SK-N-SH (cell line): ENCODE results near the gene UNK. TPM values are rescaled to one million over a fixed set of nuclear protein-coding genes. Genes with fewer than 3 reads are reported as not detected.

Experiments used
- CTCF ChIA-PET: fragments of 300-600, 350-600 bp; formaldehyde crosslinking; extraction: SDS; loops from one replicate; lab custom pipeline; 2021; lab: Yijun Ruan, JAX
- POLR2A ChIA-PET: fragments of 350-600 bp; sonication (Branson Sonifier 250); formaldehyde crosslinking; extraction: SDS; loops from one replicate; lab custom pipeline; 2020; ENCODE audit warnings: antibody characterized with exemption, inconsistent platforms; lab: Yijun Ruan, JAX
- DNase-seq: peaks from one replicate; pipeline ENCODE4 v3.0.0; 2012
- H2AFZ ChIP-seq: fragments of 200-600 bp; sonication (generic); 2 replicates; pipeline ENCODE4 v1.8.1; 2016; ENCODE audit warnings: antibody characterized with exemption, mild to moderate bottlenecking, low read depth
- H3F3A ChIP-seq: fragments of 200-600 bp; sonication (generic); replicated peaks from 2 replicates; pipeline ENCODE3; 2016; ENCODE audit warnings: antibody characterized with exemption, mild to moderate bottlenecking; ENCODE audit not compliant: insufficient read depth
- H3K27ac ChIP-seq, 2 experiments: fragments of 200-500 bp in 1 of 2; fragments of 200-600 bp in 1 of 2; sonication (Bioruptor generic) in 1 of 2; sonication (generic), shearing (Covaris generic) in 1 of 2; 2 replicates each; pipeline versions ENCODE4 v1.5.1 to v1.6.1; 2014 to 2016; ENCODE audit warnings: low read depth in 2 of 2, inconsistent platforms in 1 of 2, low read length in 1 of 2, mild to moderate bottlenecking in 1 of 2, mixed read lengths in 1 of 2
- H3K27me3 ChIP-seq: fragments of 200-600 bp; sonication (generic), shearing (Covaris generic); 2 replicates; pipeline ENCODE4 v1.6.1; 2016; ENCODE audit warnings: mixed run types; ENCODE audit not compliant: insufficient read depth
- H3K36me3 ChIP-seq, 2 experiments: fragments of 200-500 bp in 1 of 2; fragments of 200-600 bp in 1 of 2; sonication (Bioruptor generic) in 1 of 2; sonication (generic) in 1 of 2; replicated peaks in 1 of 2; 2 replicates each; pipeline versions ENCODE3 to v1.5.1; 2014 to 2016; ENCODE audit warnings: low read length in 1 of 2, mild to moderate bottlenecking in 1 of 2; ENCODE audit not compliant: insufficient read depth in 2 of 2, control insufficient read depth in 1 of 2
- H3K4me1 ChIP-seq, 2 experiments: fragments of 200-500 bp in 1 of 2; fragments of 200-600 bp in 1 of 2; sonication (Bioruptor generic) in 1 of 2; sonication (generic), shearing (Covaris generic) in 1 of 2; 2 replicates each; pipeline versions ENCODE4 v1.5.1 to v1.6.1; 2014 to 2016; ENCODE audit warnings: low read depth in 1 of 2, low read length in 1 of 2, mixed run types in 1 of 2; ENCODE audit not compliant: insufficient read depth in 2 of 2, control insufficient read depth in 1 of 2
- H3K4me2 ChIP-seq: fragments of 200-600 bp; sonication (generic), shearing (Covaris generic); 2 replicates; pipeline ENCODE4 v1.6.1; 2017; ENCODE audit warnings: mixed run types
- H3K4me3 ChIP-seq, 2 experiments: fragments of 200-500 bp in 1 of 2; fragments of 200-600 bp in 1 of 2; sonication (Bioruptor generic) in 1 of 2; sonication (generic), shearing (Covaris generic) in 1 of 2; 2 replicates each; pipeline versions ENCODE4 v1.5.1 to v1.8.1; 2014 to 2016; ENCODE audit warnings: low read depth in 2 of 2, inconsistent platforms in 1 of 2, low read length in 1 of 2, mild to moderate bottlenecking in 1 of 2, mixed read lengths in 1 of 2, moderate library complexity in 1 of 2
- H3K79me2 ChIP-seq: fragments of 200-600 bp; sonication (generic); 2 replicates; pipeline ENCODE4 v1.8.1; 2017; ENCODE audit warnings: mild to moderate bottlenecking; ENCODE audit not compliant: insufficient read depth
- H3K9ac ChIP-seq: fragments of 200-600 bp; sonication (generic); 2 replicates; pipeline ENCODE4 v1.6.1; 2017; ENCODE audit warnings: mixed run types
- H3K9me2 ChIP-seq: fragments of 200-600 bp; sonication (generic); 2 replicates; pipeline ENCODE4 v1.6.1; 2017; ENCODE audit warnings: mixed run types
- H3K9me3 ChIP-seq: fragments of 200-600 bp; sonication (generic); 2 replicates; pipeline ENCODE4 v1.6.1; 2017; ENCODE audit warnings: mixed run types, mild to moderate bottlenecking, moderate library complexity
- H4K20me1 ChIP-seq: fragments of 200-600 bp; sonication (generic); 2 replicates; pipeline ENCODE4 v1.6.1; 2017; ENCODE audit warnings: mild to moderate bottlenecking, mixed run types; ENCODE audit not compliant: insufficient read depth
- CHD2 ChIP-seq: fragments of 150-350 bp; IDR thresholded peaks from 2 replicates; pipeline ENCODE4 v1.6.1; 2018; ENCODE audit warnings: low read length; ENCODE audit not compliant: partially characterized antibody
- EP300 ChIP-seq, 2 experiments: IDR thresholded peaks; 2 replicates each; pipeline versions ENCODE4 v1.4.0 to v1.6.1; 2012; ENCODE audit warnings: borderline replicate concordance in 1 of 2, low read depth in 1 of 2, low read length in 1 of 2
- FOXJ3 ChIP-seq: sonication (generic); formaldehyde crosslinking; IDR thresholded peaks from 2 replicates; pipeline ENCODE4 v1.5.1; 2020; ENCODE audit warnings: mild to moderate bottlenecking, missing genetic modification reagents
- NRF1 ChIP-seq: IDR thresholded peaks from 2 replicates; pipeline ENCODE4 v1.6.1; 2012; ENCODE audit warnings: low read depth, mild to moderate bottlenecking, low read length
- RAD21 ChIP-seq: IDR thresholded peaks from 2 replicates; pipeline ENCODE4 v1.6.1; 2012; ENCODE audit warnings: mild to moderate bottlenecking, low read length
- SIN3A ChIP-seq: IDR thresholded peaks from 2 replicates; pipeline ENCODE4 v1.6.1; 2012; ENCODE audit warnings: low read depth, mild to moderate bottlenecking, low read length, moderate library complexity, borderline replicate concordance
- TAF1 ChIP-seq: IDR thresholded peaks from 2 replicates; pipeline ENCODE4 v1.6.1; 2012; ENCODE audit warnings: low read depth, mild to moderate bottlenecking, low read length, moderate library complexity, borderline replicate concordance
- TCF12 ChIP-seq: IDR thresholded peaks from 2 replicates; pipeline ENCODE4 v1.4.0; 2012
- YY1 ChIP-seq: IDR thresholded peaks from 2 replicates; pipeline ENCODE4 v1.4.0; 2012; ENCODE audit warnings: low read depth, mild to moderate bottlenecking
- WGBS: methylation state at CpG from one replicate; pipeline ENCODE4 v1.1.6; 2017; ENCODE audit warnings: low lambda C conversion rate; 5-methylcytosine and 5-hydroxymethylcytosine counted together
- polyA plus RNA-seq, 3 experiments: library from polyadenylated mRNA; depleted of rRNA; stranded (reverse); fragments of >200 nt; gene quantifications; 2 replicates each; pipeline ENCODE4 v1.2.3, GENCODE V29; 2012
- TF ChIP-seq, protein P1 (sequence below): IDR thresholded peaks from 2 replicates; pipeline ENCODE4 v1.4.0; 2012; ENCODE audit warnings: low read depth, borderline replicate concordance
- TF ChIP-seq, protein P2 (sequence below): IDR thresholded peaks from 2 replicates; pipeline ENCODE4 v1.4.0; 2012; ENCODE audit warnings: low read depth, borderline replicate concordance
- TF ChIP-seq, protein P3 (sequence below): fragments of 150-350 bp; IDR thresholded peaks from 2 replicates; pipeline ENCODE4 v1.6.1; 2016; ENCODE audit warnings: mild to moderate bottlenecking, low read depth, low read length
- TF ChIP-seq, protein P4 (sequence below): IDR thresholded peaks from 2 replicates; pipeline ENCODE4 v1.4.0; 2012; ENCODE audit warnings: low read depth

The UNK gene
- polyA plus RNA-seq, 1 of the 3 experiments (the other 2 are of a cell fraction), result 24.8 TPM

DNA sequence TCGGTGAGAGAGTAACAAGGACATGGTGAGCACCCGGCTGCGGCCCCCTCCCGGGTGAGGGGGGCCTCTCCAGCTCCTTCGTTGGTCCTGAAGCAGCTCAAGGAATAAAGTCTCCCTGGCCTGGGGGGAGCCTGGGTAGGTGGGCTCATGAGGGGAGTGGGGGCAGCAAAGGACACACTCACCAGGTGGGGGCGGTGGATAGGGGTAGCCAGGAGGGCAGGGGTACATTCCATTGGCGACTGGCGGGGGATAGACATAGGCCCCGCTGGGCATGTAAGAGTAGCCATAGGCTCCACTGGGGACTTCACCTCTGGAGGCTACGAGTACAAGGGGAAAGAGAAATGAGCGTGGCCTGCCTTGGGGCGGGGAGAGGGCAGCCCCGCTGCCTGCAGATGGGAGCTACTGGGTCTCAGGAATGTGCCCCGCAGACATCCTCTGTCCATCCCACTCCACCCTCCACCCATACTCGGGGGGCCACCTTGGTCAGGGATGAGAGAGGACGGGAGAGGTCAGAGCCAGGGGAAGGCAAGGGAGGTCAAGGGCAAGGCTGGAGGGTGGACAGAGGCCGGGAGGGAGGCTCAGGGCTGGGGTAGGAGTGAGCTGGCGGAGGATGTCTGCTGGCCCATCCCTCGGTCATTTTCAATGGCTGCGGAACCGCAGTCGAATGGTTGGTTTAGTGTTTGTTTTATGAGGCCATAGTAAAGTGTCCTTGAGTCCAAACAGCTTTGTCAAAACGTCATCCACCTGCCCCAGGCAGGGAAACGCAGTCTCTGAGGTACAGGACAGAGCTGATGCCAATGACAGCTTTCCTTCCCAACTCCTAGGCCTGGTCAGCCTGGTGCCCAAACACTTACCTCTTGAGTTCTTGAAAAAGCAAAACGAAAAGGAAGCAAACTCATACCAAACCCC is 63.3 kb downstream of the UNK start:
- no peak for DNase-seq
- peaks cover 28 to 51% of the 10 kb centered on the region in 2 experiments for H3K36me3 ChIP-seq

More for the DNA sequence above, 63.3 kb downstream of the UNK start:
- Histone ChIP-seq H3K27ac (no peak overlapping the region), H4K20me1 (no peaks in the 10 kb centered on the region; the same call in 1 of the 2 replicates), H3K4me3 (no peak overlapping the region; a peak in 1 of 4 replicates), H2AFZ (no peak overlapping the region), H3K27me3 (no peaks in the 10 kb centered on the region), H3K9me3 (no peaks in the 10 kb centered on the region), H3K9me2 (no peaks in the 10 kb centered on the region), H3F3A (no peaks in the 10 kb centered on the region), H3K4me2 (no peak overlapping the region), H3K79me2 (peaks cover 17% of the 10 kb centered on the region), H3K4me1 (peaks cover 4 to 34% of the 10 kb centered on the region in 2 experiments; a peak in 3 of 4 replicates), H3K9ac (no peak overlapping the region)
- ChIA-PET CTCF (interaction anchor here (0.6 to 16.1 kb wide), 25 partner anchors 8 to 484 kb away, joined by 3 to 326 read pairs (median 4); partner anchors contain the start of genes TRIM47, TRIM65 and WBP2), POLR2A (interaction anchor here (0.7 to 4.8 kb wide), 2 partner anchors 8 to 18 kb away, joined by 3 to 31 read pairs; partner anchors contain the start of gene WBP2)
- no peak for TF ChIP-seq EP300 (IDR thresholded peaks at IDR 0.05; ENCODE audit: borderline replicate concordance in 1 of 2, low read depth in 1 of 2, low read length in 1 of 2)
- TF ChIP-seq, protein P1, sequence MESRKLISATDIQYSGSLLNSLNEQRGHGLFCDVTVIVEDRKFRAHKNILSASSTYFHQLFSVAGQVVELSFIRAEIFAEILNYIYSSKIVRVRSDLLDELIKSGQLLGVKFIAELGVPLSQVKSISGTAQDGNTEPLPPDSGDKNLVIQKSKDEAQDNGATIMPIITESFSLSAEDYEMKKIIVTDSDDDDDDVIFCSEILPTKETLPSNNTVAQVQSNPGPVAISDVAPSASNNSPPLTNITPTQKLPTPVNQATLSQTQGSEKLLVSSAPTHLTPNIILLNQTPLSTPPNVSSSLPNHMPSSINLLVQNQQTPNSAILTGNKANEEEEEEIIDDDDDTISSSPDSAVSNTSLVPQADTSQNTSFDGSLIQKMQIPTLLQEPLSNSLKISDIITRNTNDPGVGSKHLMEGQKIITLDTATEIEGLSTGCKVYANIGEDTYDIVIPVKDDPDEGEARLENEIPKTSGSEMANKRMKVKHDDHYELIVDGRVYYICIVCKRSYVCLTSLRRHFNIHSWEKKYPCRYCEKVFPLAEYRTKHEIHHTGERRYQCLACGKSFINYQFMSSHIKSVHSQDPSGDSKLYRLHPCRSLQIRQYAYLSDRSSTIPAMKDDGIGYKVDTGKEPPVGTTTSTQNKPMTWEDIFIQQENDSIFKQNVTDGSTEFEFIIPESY, result no peak
- TF ChIP-seq, protein P2, sequence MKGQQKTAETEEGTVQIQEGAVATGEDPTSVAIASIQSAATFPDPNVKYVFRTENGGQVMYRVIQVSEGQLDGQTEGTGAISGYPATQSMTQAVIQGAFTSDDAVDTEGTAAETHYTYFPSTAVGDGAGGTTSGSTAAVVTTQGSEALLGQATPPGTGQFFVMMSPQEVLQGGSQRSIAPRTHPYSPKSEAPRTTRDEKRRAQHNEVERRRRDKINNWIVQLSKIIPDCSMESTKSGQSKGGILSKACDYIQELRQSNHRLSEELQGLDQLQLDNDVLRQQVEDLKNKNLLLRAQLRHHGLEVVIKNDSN, result no peak
- TF ChIP-seq YY1, result no peak
- TF ChIP-seq NRF1, result no peak
- TF ChIP-seq TAF1, result no peak
- no peak for TF ChIP-seq SIN3A
- TF ChIP-seq TCF12, result no peak
- no peak for TF ChIP-seq RAD21
- TF ChIP-seq, protein P3, sequence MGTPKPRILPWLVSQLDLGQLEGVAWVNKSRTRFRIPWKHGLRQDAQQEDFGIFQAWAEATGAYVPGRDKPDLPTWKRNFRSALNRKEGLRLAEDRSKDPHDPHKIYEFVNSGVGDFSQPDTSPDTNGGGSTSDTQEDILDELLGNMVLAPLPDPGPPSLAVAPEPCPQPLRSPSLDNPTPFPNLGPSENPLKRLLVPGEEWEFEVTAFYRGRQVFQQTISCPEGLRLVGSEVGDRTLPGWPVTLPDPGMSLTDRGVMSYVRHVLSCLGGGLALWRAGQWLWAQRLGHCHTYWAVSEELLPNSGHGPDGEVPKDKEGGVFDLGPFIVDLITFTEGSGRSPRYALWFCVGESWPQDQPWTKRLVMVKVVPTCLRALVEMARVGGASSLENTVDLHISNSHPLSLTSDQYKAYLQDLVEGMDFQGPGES, result no peak
- TF ChIP-seq FOXJ3 (CRISPR knock-in tag), result no peak
- no peak for TF ChIP-seq CHD2
- TF ChIP-seq, protein P4, sequence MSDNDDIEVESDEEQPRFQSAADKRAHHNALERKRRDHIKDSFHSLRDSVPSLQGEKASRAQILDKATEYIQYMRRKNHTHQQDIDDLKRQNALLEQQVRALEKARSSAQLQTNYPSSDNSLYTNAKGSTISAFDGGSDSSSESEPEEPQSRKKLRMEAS, result no peak
- 83% methylated on average over 25 of the region's 25 CpGs for WGBS
